Measurements from ENCODE around the gene CCDC190. TPM values are rescaled to one million over a fixed set of nuclear protein-coding genes. Genes with fewer than 3 reads are reported as not detected.

CCDC190 gene, protein sequence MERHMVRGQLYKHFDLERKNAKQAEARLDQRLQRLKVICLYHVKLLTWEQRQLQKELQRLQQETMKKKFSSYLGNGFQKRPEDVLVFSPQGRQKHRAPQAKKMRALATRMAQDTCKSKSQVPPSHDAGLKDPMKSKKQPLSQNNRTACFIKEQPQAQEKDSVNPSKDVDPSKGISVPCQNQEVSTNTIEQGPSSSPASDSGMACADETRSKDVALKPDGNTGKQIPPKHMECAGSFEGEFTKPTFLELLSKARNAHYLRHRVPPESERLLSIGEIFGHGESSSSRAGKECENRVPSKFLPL
- total RNA-seq (1 to 10 TPM in 1 of 2 donors, under 1 TPM in 1; 0.19 to 1.2 TPM), polyA plus RNA-seq (ENCODE audit: insufficient read depth, low read depth, low replicate concordance) (1.6 TPM)
- long read RNA-seq, donor 1: 0 reads
- long read RNA-seq, donor 2: 0 reads

DNA sequence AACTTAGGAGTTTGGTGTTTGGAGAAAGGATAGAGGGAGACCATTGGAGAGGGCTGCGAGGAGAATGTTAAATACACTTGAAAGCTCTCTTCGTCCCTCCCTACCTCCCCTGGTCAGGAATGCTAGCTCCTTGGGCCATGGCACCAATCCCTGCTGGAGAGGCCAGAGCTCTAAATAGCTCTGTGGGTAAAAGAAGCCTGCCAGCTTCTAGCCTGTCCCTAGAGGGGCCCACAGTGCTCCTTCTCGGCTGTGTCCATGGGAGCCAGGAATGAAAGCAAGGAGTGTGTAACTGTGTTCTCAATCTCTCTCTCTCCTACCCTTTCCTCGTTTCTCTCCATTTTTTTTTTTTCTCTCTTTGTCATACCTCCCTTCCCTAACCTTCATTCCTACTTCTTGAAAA, at the start of gene CCDC190:
CCDC190 (minus strand) TSS at position 75 of the 400 bp plus-strand sequence. CDS start 1,529 bp downstream, outside the sequence.
- no peak within 1 kb of the TSS for H3K27ac ChIP-seq
- intact Hi-C loops (cut with DNase I; ENCODE audit: low total_unique reads): no loop called here

DNA sequence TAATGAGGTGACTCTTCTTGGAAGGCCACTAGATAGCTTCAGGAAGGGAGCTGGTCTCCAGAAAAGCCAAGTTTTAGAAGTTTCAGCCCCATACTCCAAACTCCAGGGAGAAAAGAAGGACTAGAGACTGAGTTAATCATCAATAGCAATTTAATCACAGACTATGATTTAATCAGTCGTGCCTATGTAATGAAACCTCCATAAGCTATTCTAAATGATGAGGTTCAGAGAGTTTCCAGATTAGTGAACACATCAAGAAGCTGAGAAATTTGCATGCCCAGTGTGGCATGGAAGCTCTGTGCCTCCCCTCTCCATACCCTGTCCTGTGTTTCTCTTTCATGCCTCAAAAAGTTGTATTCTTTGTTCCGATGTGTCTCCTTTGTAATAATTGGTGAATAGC, 49.2 kb upstream of the CCDC190 start:
- no peaks in the 10 kb centered on the region for H3K27me3 ChIP-seq
- no peaks in the 10 kb centered on the region for H3K9me3 ChIP-seq
- TF ChIP-seq, protein P1, sequence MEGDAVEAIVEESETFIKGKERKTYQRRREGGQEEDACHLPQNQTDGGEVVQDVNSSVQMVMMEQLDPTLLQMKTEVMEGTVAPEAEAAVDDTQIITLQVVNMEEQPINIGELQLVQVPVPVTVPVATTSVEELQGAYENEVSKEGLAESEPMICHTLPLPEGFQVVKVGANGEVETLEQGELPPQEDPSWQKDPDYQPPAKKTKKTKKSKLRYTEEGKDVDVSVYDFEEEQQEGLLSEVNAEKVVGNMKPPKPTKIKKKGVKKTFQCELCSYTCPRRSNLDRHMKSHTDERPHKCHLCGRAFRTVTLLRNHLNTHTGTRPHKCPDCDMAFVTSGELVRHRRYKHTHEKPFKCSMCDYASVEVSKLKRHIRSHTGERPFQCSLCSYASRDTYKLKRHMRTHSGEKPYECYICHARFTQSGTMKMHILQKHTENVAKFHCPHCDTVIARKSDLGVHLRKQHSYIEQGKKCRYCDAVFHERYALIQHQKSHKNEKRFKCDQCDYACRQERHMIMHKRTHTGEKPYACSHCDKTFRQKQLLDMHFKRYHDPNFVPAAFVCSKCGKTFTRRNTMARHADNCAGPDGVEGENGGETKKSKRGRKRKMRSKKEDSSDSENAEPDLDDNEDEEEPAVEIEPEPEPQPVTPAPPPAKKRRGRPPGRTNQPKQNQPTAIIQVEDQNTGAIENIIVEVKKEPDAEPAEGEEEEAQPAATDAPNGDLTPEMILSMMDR (IDR thresholded peaks at IDR 0.05): no peak
- no peak for TF ChIP-seq POLR2A (IDR thresholded peaks at IDR 0.05)
- DNase-seq: no peak
- H3K4me3 ChIP-seq: no peak overlapping the region
- intact Hi-C loops (cut with DNase I; ENCODE audit: low total_unique reads): no loop called here
- WGBS, 2 donors: 82 to 92% methylated on average over 2 of the region's 2 CpGs
- H3K36me3 ChIP-seq (ENCODE audit: low read depth, missing control alignments): no peaks in the 10 kb centered on the region
- H3K27ac ChIP-seq: no peak overlapping the region
- no peaks in the 10 kb centered on the region for H3K4me1 ChIP-seq

More for the DNA sequence above, at the start of gene CCDC190:
- Histone ChIP-seq H3K27me3 (no peaks in the 10 kb centered on the region), H3K4me3 (no peak within 1 kb of the TSS), H3K9me3 (no peaks in the 10 kb centered on the region), H3K4me1 (no peaks in the 10 kb centered on the region), H3K36me3 (ENCODE audit: low read depth, missing control alignments) (no peaks in the 10 kb centered on the region)
- no peak for TF ChIP-seq POLR2A (IDR thresholded peaks at IDR 0.05)
- TF ChIP-seq, protein P1 (IDR thresholded peaks at IDR 0.05): no peak
- whole genome bisulfite sequencing, 2 donors: 52 to 71% methylated on average over 4 of the region's 4 CpGs
- DNase-seq: no peak

DNA sequence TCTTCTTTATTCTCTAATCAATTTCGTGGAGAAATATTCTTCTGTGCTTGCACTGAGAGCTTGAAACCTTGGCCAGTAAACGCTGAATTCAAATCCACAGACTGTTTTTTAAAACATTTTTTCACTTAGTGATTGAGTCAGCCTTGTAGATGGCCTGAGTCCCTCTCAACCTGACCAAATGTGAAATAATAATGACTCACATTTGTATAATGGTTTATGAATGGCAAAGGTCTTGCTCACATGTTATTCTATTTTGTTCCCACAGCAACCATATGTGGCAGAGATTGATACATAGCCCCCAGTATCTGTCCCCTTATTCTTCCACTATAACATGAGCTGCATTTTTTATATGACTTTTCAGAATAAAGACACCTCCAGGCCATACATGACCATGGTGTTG, 47.8 kb upstream of the CCDC190 start:
- no peak for DNase-seq
- Histone ChIP-seq H3K27me3 (no peaks in the 10 kb centered on the region), H3K9me3 (no peaks in the 10 kb centered on the region), H3K27ac (no peak overlapping the region), H3K4me1 (no peaks in the 10 kb centered on the region), H3K36me3 (ENCODE audit: low read depth, missing control alignments) (no peaks in the 10 kb centered on the region), H3K4me3 (no peak overlapping the region)
- intact Hi-C loops (cut with DNase I; ENCODE audit: low total_unique reads): no loop called here
- TF ChIP-seq, protein P1 (IDR thresholded peaks at IDR 0.05): no peak
- TF ChIP-seq POLR2A (IDR thresholded peaks at IDR 0.05): no peak
- 33 to 66% methylated on average over 2 of the region's 2 CpGs for WGBS, 2 donors

DNA sequence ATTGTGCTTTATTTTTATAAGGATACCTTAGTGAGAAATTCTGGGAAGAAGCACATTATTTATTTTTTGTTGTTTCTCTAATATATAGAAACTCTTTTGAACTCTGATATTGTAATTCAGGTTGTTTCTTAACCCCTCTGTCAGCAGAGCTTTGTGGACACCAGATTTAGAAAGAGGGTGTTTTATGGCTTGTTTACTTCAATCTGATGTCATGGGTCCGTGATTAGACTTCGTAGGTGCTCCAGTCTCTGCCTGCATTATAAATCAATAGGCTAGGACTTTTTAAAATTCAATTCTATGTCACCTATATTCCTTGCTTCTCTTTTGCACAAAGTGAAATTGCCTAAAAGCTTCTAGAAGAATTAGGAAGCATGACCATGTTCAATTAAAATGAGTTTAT, 47.3 kb upstream of the CCDC190 start:
- H3K4me1 ChIP-seq: no peaks in the 10 kb centered on the region
- WGBS, 2 donors: 72 to 88% methylated on average over 2 of the region's 2 CpGs

More for the DNA sequence above, 47.3 kb upstream of the CCDC190 start:
- H3K27ac ChIP-seq: no peak overlapping the region
- no peaks in the 10 kb centered on the region for H3K27me3 ChIP-seq
- no peaks in the 10 kb centered on the region for H3K9me3 ChIP-seq
- intact Hi-C loops (cut with DNase I; ENCODE audit: low total_unique reads): no loop called here
- DNase-seq: no peak
- H3K36me3 ChIP-seq (ENCODE audit: low read depth, missing control alignments): no peaks in the 10 kb centered on the region
- TF ChIP-seq POLR2A (IDR thresholded peaks at IDR 0.05): no peak
- TF ChIP-seq, protein P1 (IDR thresholded peaks at IDR 0.05): no peak
- no peak overlapping the region for H3K4me3 ChIP-seq
